GM18502 (cell line): ENCODE data around the gene UBXN2A.
"Not testable (repeated sequence)": the region's sequence is repeated elsewhere in the genome, so short reads cannot be mapped to it uniquely, and the experiment has no call there.

Experiments used
- ATAC-seq: cut with Tn5 transposase; IDR thresholded peaks from one replicate; pipeline ENCODE4 v1.9.1; 2021; ENCODE audit warnings: mild to moderate bottlenecking; ENCODE audit not compliant: unreplicated experiment, poor library complexity

Gene UBXN2A

DNA sequence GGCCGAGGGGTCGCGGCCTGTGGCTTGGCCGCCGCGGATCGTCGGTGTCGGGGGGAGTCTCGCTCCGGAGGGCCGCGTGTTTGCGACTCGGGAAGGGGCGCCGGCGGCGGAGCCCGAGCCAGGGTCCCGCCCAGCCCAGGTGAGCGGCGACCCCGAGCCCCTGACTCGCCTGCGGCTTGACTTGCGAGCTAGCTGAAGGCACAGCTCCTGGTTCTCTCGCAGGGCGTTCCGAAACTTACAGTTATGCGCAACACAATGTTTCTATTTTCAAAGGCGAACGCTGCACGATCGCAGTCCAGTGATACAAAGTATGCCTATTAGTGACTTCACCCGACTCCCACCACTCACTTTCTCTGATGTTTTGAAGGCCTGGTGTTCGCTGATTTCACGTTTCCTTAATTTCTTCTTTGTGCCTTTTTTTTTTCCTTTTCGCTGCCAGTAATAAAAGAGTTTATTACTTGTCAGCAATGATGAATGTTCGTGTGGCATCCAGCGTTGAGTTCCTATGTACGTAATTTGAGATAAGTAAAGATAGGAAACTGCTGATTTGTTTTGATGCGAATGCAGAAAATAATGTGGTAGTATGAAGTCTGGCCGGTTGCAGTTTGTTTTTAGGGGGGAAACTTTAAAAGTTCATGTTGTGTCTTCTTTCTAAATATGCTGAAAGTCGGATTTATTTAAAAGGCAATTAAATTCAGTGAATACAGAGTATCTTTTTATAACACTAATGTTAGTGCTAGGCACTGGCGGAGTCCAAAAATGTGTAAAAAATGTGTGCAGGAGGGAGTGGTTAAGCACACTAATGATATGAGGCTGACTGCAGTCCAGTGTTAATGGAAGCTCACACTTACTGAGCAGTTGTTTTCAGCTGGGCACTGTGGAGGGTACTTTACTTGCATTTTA is 706 bp downstream of the UBXN2A start:
- peak; percentile 62 for ATAC-seq

DNA sequence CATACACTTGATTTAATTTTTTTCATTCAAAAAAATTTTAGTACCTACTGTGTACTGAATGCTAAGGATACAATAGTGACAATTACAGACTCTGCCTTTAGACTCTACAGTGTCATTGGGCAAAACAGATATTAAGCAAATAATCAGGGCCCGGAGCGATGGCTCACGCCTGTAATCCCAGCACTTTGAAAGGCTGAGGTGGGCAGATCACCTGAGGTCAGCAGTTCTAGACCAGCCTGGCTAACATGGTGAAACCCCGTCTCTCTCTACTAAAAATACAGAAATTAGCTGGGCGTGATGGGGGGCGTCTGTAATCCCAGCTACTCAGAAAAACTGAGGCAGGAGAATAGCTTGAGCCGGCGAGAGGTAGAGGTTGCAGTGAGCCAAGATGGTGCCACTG is 1.4 kb downstream of the UBXN2A start:
- ATAC-seq, result no peak

DNA sequence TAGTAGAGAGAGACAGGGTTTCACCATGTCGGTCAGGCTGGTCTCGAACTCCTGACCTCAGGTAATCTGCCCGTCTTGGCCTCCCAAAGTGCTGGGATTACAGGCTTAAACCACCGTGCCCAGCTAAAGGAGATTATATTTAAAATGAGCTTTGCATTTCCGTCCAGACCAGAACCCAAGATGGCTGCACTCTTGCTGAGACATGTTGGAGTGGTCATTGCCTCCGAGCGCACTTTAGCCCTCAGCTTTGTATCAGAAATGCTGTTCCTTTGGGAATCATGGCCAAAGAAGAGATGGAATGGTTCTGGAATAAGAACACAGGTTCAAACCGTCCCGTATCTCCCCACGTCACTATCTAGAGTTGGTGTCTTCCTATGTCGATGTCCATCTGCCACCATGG is 3.4 kb downstream of the UBXN2A start:
- ATAC-seq, result no peak

DNA sequence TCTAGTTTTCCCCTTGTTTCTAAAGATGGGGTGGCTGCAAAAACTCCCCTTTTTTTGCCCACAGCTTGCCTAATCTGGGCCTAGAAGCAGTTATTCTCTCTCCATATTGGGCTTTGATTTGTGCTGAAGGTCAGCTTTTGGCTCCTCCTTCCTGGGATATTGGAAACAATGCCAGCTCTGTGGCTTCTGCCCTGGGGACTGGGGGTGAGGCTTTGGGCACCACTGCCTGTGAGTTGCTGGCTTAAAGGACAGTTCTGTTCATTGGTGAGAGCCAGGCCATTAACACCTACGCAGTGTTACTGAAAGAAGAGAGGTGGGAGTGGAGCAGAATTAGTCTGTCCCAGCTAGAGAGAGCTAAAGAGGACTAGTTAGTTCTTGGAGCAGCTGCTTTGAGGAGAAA is 4.3 kb downstream of the UBXN2A start:
- no peak for ATAC-seq

DNA sequence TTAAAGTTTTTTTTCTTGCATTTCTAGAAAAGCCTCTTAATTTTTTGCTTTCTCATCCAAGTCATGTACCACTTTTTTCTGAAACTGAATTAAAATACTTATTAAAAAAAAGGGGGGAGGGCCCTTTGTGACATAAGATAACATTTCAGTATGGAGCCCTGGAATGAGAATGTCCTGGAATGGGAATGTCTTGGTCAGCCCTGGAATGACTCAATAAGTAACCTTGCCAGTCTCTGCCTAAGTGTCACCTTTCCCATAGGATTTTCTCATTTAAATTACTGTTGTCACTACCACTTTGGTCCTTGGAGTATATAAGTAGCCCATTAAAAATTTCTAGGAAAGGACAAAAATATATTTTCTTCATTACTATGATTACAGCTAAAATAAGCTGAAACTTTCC is 4.7 kb downstream of the UBXN2A start:
- ATAC-seq, result no peak

DNA sequence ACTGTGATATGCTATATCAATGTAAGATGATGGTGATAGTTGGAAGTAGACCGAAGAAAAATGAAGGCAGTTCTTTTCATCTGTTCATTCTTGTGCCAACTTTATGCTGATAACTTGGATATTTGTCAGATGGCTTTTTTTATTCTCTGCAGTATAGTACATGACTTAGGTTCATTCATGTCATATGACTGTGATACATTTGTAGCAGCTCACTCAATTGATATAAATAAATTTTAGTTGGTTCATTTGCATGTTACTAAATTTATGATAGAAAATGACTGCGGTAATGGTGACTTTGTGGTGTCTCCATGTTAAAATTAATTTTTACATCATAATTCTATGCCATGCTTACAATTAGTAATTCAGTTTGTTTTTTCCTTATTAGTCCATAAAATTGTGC is 7.1 kb downstream of the UBXN2A start:
- ATAC-seq, result no peak

DNA sequence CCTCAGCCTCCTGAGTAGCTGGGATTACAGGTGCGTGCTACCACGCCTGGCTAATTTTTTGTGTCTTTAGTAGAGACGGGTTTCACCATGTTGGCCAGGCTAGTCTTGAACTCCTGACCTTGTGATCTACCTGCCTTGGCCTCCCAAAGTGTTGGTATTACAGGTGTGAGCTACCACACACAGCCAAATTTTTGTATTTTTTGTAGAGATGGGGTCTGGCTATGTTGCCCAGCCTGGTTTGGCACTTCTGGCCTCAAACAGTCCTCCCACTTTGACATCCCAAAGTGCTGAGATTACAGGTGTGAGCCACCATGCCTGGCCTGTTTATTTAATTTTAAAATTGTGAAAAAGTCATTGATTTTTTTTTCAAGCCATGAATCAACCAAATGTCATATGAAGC is 12.3 kb downstream of the UBXN2A start:
- not testable (repeated sequence) for ATAC-seq

DNA sequence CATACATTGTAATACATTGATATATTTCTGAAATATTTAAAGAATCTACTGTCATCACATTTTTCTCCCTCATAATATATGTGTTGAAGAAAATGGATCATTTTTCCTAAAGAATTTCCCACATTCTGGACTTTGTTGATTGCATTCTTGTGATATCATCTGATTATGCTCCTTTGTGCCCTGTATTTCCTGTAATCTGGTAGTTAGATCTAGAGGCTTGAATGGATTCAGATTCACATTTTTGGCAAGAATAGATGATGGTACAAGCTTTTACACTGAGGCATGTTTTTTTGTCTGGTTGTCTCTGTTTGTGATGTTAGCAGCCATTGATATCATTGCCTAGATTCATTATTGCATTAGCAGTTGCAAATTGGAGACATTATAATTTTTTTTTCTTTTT is 13.4 kb downstream of the UBXN2A start:
- ATAC-seq, result no peak

DNA sequence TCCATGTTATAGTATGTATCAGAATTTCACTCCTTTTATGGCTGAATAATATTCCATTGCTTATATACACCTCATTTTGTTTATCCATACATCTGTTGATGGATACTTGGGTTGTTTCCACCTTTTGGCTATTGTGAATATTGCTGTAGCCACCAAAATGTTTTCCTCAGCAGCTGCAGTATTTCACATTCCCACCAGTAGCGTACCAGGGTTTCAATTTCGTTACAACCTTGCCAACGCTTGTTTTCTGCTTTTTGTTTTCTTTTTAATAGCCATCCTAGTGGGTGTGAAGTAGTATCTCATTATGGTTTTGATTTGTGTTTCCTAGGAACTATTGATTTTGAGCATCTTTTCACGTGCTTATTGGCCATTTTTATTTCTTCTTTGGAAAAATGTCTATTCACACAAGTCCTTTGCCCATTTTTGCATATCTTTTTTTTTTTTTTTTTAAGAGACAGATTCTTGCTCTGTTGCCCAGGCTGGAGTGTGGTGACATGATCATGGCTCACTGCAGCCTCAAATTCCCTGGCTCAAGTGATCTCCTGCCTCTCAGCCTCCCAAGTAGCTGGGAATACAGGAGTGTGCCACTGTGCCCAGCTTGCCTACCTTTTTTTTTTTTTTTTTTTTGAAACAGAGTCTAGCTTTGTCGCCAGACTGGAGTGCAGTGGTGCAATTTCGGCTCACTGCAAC is 14.2 kb downstream of the UBXN2A start:
- no peak for ATAC-seq

DNA sequence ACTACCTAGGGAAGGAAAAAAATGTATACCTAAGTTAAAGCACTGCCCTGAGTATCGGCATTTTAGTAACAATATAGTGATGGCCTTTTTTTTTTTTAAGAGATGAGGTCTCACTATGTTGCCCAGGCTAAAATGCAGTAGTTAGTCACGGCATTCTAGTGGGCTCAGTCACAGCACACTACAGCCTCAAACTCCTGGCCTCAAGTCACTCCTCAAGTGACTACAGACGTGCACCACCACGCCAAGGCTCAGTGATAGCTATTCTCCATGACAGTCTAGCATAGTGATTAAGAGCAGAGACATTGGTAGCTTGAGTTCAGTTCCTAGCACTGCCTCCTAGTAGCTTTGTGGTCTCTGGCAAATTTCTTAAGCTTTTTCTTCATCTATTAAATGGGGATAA is 27.6 kb downstream of the UBXN2A start:
- ATAC-seq, result no peak

DNA sequence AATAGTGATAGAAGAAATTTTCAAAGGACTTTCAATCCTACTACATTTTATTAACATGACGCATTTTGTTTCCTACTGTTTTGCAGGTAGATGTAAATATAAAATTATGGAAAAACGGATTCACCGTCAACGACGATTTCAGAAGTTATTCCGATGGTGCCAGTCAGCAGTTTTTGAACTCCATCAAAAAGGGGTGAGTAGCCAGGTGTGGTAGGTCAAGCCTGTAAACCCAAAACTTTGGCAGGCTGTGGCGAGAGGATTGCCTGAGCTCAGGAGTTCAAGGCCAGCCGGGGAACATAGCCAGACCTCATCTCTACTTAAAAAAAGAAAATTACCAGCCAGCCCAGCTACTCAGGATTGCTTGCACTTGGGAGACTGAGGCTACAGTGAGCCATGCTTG is 36.6 kb downstream of the UBXN2A start:
- no peak for ATAC-seq

DNA sequence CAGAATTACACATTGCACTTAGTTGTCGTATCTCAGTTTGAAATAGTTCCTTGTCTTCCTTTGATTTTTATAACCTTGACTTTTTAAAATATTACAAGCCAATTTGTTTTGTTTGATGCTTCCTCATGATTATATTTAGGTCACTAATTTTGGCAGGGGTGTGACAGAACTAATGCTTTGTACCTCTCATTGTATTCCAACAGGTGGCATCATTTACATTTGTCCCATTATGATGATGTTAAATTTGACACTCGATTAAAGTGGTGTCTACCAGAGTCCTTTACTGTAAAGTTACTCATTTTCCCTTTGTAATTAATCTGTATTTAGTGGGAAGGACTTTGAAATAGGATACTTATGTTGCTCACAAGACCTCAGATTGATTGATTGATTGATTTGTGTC is 48.1 kb downstream of the UBXN2A start:
- no peak for ATAC-seq

DNA sequence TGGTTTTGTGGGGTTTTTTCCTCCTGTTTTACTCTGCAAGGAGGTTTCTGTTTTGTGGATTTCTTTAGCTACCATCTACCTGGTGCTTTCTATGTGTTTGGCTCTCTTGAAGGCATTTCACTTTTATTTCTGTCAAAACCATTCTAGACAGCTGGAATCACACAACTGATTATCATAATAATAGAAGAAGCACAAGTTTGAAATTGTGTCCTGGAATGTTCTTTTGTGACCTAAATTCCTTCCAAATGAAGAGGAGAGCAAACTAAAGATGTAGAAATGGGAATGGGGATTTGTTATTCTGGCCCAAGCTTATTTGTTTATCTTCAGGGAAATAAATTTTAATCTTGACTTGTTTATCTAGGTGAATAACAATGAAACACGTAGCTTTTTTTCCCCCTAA is 52.7 kb downstream of the UBXN2A start:
- ATAC-seq, result no peak

DNA sequence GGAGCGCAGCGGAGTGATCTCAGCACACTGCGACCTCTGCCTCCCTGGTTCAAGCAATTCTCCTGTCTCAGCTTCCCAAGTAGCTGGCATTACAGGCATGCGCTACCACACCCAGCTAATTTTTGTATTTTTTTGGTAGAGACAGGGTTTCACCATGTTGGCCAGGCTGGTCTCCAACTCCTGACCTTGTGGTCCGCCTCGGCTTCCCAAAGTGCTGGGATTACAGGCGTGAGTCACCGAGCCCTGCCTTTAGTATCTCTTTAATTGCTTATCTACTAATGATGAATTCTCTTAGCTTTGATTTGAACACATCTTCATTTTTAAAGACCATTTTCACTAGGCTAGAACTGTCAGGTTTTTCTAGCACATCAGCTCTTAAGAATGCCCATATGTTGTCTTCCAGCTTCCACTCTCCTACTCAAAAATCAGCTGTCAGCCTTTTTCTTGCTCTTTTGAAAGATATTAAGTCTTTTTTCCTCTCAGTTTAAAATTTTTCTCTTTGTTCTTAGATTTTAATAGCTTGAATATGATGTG is 53.5 kb downstream of the UBXN2A start:
- ATAC-seq, result no peak

DNA sequence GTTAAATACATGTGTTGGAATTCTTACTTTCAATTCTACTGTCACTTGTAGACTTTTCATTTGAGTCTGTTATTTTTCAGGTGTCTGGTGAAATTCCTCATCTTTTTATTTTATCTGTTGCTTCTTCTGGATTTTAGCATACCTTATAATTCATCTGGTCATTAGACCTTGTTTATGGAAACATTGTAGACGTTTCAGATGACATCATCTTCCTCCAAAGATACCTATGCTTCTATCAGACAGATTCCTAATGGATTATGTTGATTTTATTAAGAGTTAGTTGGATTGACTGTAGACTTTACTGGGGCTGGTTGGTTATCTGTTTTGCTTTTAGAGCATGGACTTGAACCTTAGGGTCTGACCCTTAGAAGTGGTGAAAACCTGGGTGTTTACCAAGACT is 54.3 kb downstream of the UBXN2A start:
- ATAC-seq, result no peak

DNA sequence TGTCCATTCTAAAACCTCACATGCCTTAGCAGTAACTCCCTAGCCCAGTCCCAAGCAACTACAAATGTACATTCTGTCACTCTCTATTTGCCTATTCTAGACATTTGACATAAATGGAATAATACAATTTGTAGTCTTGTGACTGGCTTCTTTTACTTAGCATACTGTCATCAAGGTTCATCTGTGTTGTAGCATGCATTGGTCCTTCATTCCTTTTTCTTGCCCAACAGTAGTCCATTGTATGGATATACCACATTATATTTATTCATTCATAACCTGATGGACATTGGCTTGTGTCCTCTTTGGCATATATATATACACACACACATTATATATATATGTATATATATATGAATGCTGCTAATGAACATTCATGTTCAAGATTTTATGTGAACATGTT is 67.4 kb downstream of the UBXN2A start:
- ATAC-seq, result no peak

DNA sequence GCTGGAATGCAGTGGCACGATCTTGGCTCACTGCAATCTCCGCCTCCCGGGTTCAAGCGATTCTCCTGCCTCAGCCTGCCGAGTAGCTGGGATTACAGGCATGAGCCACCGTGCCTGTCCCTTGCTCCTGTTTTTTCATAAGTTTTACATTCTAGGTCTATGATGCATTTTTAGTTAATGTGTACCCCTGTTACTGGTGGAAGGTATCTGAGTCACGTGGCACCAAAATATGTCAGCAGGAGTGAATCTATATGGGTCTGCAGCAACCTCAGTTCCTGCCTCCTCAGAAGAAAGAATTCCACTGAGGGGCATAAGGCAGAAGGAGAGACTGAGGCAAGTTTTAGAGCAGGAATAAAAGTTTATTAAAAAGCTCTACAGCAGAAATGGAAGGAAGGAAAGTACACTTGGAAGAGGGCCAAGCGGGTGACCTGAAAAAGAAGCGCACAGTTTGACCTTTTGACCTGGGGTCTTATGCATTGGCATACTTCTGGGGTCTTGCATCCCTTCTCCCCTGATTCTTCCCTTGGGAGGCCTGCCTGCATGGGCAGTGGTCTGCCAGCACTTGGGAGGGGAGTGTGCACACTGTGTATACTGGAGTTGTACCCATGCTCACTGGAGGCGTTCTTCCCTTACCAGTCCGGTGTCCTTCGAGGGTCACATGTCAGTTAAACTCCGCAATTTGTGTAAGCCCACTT is 68.6 kb downstream of the UBXN2A start:
- ATAC-seq, result no peak

DNA sequence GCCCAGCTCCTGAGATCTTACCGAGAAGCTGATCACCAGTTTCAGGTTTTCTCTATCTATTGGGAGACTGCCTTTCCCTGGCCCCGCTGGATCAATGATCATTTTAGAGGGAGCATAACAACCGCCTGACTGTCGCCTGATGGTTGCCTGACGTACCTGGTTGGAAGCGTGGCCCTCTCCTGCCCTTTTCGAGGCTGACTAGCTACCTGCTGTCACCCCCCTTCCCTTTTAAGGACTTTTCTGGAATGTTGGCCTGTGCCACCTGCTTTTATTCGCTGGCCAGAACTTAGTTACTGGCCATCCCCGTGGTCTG is 69.1 kb downstream of the UBXN2A start:
- no peak for ATAC-seq

DNA sequence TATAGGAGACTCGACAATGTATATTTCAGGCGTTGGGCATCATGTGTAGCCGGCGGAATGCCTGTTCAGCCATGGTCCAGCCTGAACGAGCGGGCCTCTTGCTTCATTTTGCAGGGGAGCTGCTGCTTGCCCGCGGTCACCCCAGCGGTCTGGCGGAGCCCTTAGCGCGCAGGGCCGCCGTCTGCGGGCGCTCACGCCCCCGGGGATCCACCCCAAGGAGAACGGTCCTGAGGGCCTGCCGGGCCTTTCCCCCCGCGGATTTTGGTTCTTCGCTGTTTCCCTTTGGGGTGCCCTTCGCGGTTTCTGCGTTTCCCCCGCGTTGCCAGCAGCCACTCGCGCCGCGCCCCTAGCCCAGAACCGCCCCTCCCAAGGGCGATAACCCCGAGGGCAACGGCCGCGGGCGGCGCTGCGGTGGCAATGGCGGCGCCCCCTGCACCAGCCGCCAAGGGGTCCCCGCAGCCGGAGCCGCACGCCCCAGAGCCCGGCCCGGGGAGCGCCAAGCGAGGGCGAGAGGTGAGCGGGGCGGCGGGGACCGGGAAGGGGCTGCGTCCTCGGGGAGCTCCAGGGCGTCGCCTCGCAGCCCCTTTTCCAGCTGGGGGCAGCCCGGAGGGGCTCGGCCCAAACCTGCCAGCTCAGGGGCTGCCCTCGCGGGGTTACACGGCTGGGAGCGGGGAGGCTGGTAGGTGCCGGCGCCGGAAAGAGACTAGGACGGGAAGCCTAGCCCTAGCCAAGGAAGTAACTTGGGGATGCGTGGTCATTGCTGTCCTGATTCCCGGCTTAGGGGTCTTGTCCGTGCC is 69.6 kb downstream of the UBXN2A start, which contains the start of gene MFSD2B:
MFSD2B (plus strand) TSS at position 406 of the 797 bp plus-strand sequence; CDS start at position 418, 12 bp downstream.
- no peak for ATAC-seq
